VCaP (cell line): ENCODE data around the gene TECPR2.
A peak's percentile ranks its signal among the peaks of the same experiment; 100 is the strongest.

Experiments used
- H3K27ac ChIP-seq: fragments of 450-650 bp; 2 replicates; pipeline ENCODE4 v1.5.1; 2017
- CTCF ChIP-seq: fragments of 450-650 bp; conservative IDR thresholded peaks from 2 replicates; pipeline ENCODE4 v1.5.1; 2017; ENCODE audit warnings: mild to moderate bottlenecking, moderate library complexity

Gene TECPR2

GRCh38 chr14:102505000-102505619 is 142.4 kb downstream of the TECPR2 start:
- TF ChIP-seq CTCF, result no peak
- H3K27ac ChIP-seq, result no peak overlapping the region

- TF ChIP-seq CTCF, result no peak
- no peak overlapping the region for H3K27ac ChIP-seq
Measured at GRCh38 chr14:102505775-102506625, 143.3 kb downstream of the TECPR2 start.

GRCh38 chr14:102506626-102506925 is 143.8 kb downstream of the TECPR2 start:
- TF ChIP-seq CTCF, result no peak
- no peak overlapping the region for H3K27ac ChIP-seq

- no peak overlapping the region for H3K27ac ChIP-seq
- TF ChIP-seq CTCF, result no peak
Measured at GRCh38 chr14:102507081-102507856, 144.5 kb downstream of the TECPR2 start.

GRCh38 chr14:102507857-102508312 is 145.1 kb downstream of the TECPR2 start:
- peak; percentile 40; the same call in 1 of the 2 replicates for TF ChIP-seq CTCF
- peak overlapping the region; percentile 76 for H3K27ac ChIP-seq

- no peak for TF ChIP-seq CTCF
- peak overlapping the region; percentile 76 for H3K27ac ChIP-seq
Measured at GRCh38 chr14:102508410-102508773, 145.7 kb downstream of the TECPR2 start.
